SK-N-SH (cell line): ENCODE data around the gene ATP5F1A. TPM values are rescaled to one million over a fixed set of nuclear protein-coding genes. Genes with fewer than 3 reads are reported as not detected.

ENCODE experiments used
- CTCF ChIA-PET: fragments of 300-600, 350-600 bp; formaldehyde crosslinking; extraction: SDS; loops from one replicate; lab custom pipeline; 2021; lab: Yijun Ruan, JAX
- POLR2A ChIA-PET: fragments of 350-600 bp; sonication (Branson Sonifier 250); formaldehyde crosslinking; extraction: SDS; loops from one replicate; lab custom pipeline; 2020; ENCODE audit warnings: antibody characterized with exemption, inconsistent platforms; lab: Yijun Ruan, JAX
- DNase-seq: peaks from one replicate; pipeline ENCODE4 v3.0.0; 2012
- H2AFZ ChIP-seq: fragments of 200-600 bp; sonication (generic); 2 replicates; pipeline ENCODE4 v1.8.1; 2016; ENCODE audit warnings: antibody characterized with exemption, mild to moderate bottlenecking, low read depth
- H3F3A ChIP-seq: fragments of 200-600 bp; sonication (generic); replicated peaks from 2 replicates; pipeline ENCODE3; 2016; ENCODE audit warnings: antibody characterized with exemption, mild to moderate bottlenecking; ENCODE audit not compliant: insufficient read depth
- H3K27ac ChIP-seq, 2 experiments: fragments of 200-500 bp in 1 of 2; fragments of 200-600 bp in 1 of 2; sonication (Bioruptor generic) in 1 of 2; sonication (generic), shearing (Covaris generic) in 1 of 2; 2 replicates each; pipeline versions ENCODE4 v1.5.1 to v1.6.1; 2014 to 2016; ENCODE audit warnings: low read depth in 2 of 2, inconsistent platforms in 1 of 2, low read length in 1 of 2, mild to moderate bottlenecking in 1 of 2, mixed read lengths in 1 of 2
- H3K27me3 ChIP-seq: fragments of 200-600 bp; sonication (generic), shearing (Covaris generic); 2 replicates; pipeline ENCODE4 v1.6.1; 2016; ENCODE audit warnings: mixed run types; ENCODE audit not compliant: insufficient read depth
- H3K36me3 ChIP-seq, 2 experiments: fragments of 200-500 bp in 1 of 2; fragments of 200-600 bp in 1 of 2; sonication (Bioruptor generic) in 1 of 2; sonication (generic) in 1 of 2; replicated peaks in 1 of 2; 2 replicates each; pipeline versions ENCODE3 to v1.5.1; 2014 to 2016; ENCODE audit warnings: low read length in 1 of 2, mild to moderate bottlenecking in 1 of 2; ENCODE audit not compliant: insufficient read depth in 2 of 2, control insufficient read depth in 1 of 2
- H3K4me1 ChIP-seq, 2 experiments: fragments of 200-500 bp in 1 of 2; fragments of 200-600 bp in 1 of 2; sonication (Bioruptor generic) in 1 of 2; sonication (generic), shearing (Covaris generic) in 1 of 2; 2 replicates each; pipeline versions ENCODE4 v1.5.1 to v1.6.1; 2014 to 2016; ENCODE audit warnings: low read depth in 1 of 2, low read length in 1 of 2, mixed run types in 1 of 2; ENCODE audit not compliant: insufficient read depth in 2 of 2, control insufficient read depth in 1 of 2
- H3K4me2 ChIP-seq: fragments of 200-600 bp; sonication (generic), shearing (Covaris generic); 2 replicates; pipeline ENCODE4 v1.6.1; 2017; ENCODE audit warnings: mixed run types
- H3K4me3 ChIP-seq, 2 experiments: fragments of 200-500 bp in 1 of 2; fragments of 200-600 bp in 1 of 2; sonication (Bioruptor generic) in 1 of 2; sonication (generic), shearing (Covaris generic) in 1 of 2; 2 replicates each; pipeline versions ENCODE4 v1.5.1 to v1.8.1; 2014 to 2016; ENCODE audit warnings: low read depth in 2 of 2, inconsistent platforms in 1 of 2, low read length in 1 of 2, mild to moderate bottlenecking in 1 of 2, mixed read lengths in 1 of 2, moderate library complexity in 1 of 2
- H3K79me2 ChIP-seq: fragments of 200-600 bp; sonication (generic); 2 replicates; pipeline ENCODE4 v1.8.1; 2017; ENCODE audit warnings: mild to moderate bottlenecking; ENCODE audit not compliant: insufficient read depth
- H3K9ac ChIP-seq: fragments of 200-600 bp; sonication (generic); 2 replicates; pipeline ENCODE4 v1.6.1; 2017; ENCODE audit warnings: mixed run types
- H3K9me2 ChIP-seq: fragments of 200-600 bp; sonication (generic); 2 replicates; pipeline ENCODE4 v1.6.1; 2017; ENCODE audit warnings: mixed run types
- H3K9me3 ChIP-seq: fragments of 200-600 bp; sonication (generic); 2 replicates; pipeline ENCODE4 v1.6.1; 2017; ENCODE audit warnings: mixed run types, mild to moderate bottlenecking, moderate library complexity
- H4K20me1 ChIP-seq: fragments of 200-600 bp; sonication (generic); 2 replicates; pipeline ENCODE4 v1.6.1; 2017; ENCODE audit warnings: mild to moderate bottlenecking, mixed run types; ENCODE audit not compliant: insufficient read depth
- ELF1 ChIP-seq: IDR thresholded peaks from 2 replicates; pipeline ENCODE4 v1.4.0; 2012
- EP300 ChIP-seq, 2 experiments: IDR thresholded peaks; 2 replicates each; pipeline versions ENCODE4 v1.4.0 to v1.6.1; 2012; ENCODE audit warnings: borderline replicate concordance in 1 of 2, low read depth in 1 of 2, low read length in 1 of 2
- FOSL2 ChIP-seq: IDR thresholded peaks from 2 replicates; pipeline ENCODE4 v1.4.0; 2012; ENCODE audit warnings: low read depth, mild to moderate bottlenecking, moderate library complexity, borderline replicate concordance
- FOXM1 ChIP-seq: IDR thresholded peaks from 2 replicates; pipeline ENCODE4 v1.4.0; 2012; ENCODE audit warnings: low read depth, mild to moderate bottlenecking
- GABPA ChIP-seq: IDR thresholded peaks from 2 replicates; pipeline ENCODE4 v1.4.0; 2012; ENCODE audit warnings: low read depth, mild to moderate bottlenecking
- MEF2A ChIP-seq: IDR thresholded peaks from 2 replicates; pipeline ENCODE4 v1.4.0; 2012; ENCODE audit warnings: low read depth, borderline replicate concordance
- MXI1 ChIP-seq: IDR thresholded peaks from 2 replicates; pipeline ENCODE4 v1.6.1; 2012; ENCODE audit warnings: mild to moderate bottlenecking, low read depth, low read length, improper control_type of control experiment
- NFIC ChIP-seq: IDR thresholded peaks from 2 replicates; pipeline ENCODE4 v1.4.0; 2012; ENCODE audit warnings: borderline replicate concordance
- RAD21 ChIP-seq: IDR thresholded peaks from 2 replicates; pipeline ENCODE4 v1.6.1; 2012; ENCODE audit warnings: mild to moderate bottlenecking, low read length
- RXRA ChIP-seq: IDR thresholded peaks from 2 replicates; pipeline ENCODE4 v1.4.0; 2012; ENCODE audit warnings: low read depth, mild to moderate bottlenecking, borderline replicate concordance
- SIN3A ChIP-seq: IDR thresholded peaks from 2 replicates; pipeline ENCODE4 v1.6.1; 2012; ENCODE audit warnings: low read depth, mild to moderate bottlenecking, low read length, moderate library complexity, borderline replicate concordance
- SMC3 ChIP-seq: IDR thresholded peaks from 2 replicates; pipeline ENCODE4 v1.6.1; 2012; ENCODE audit warnings: low read depth, low read length, improper control_type of control experiment
- TEAD4 ChIP-seq: IDR thresholded peaks from 2 replicates; pipeline ENCODE4 v1.4.0; 2012; ENCODE audit warnings: mild to moderate bottlenecking, borderline replicate concordance; ENCODE audit not compliant: insufficient read depth
- WGBS: methylation state at CpG from one replicate; pipeline ENCODE4 v1.1.6; 2017; ENCODE audit warnings: low lambda C conversion rate; 5-methylcytosine and 5-hydroxymethylcytosine counted together
- polyA plus RNA-seq, 3 experiments: library from polyadenylated mRNA; depleted of rRNA; stranded (reverse); fragments of >200 nt; gene quantifications; 2 replicates each; pipeline ENCODE4 v1.2.3, GENCODE V29; 2012
- small RNA-seq, 7 experiments: library from RNA; depleted of rRNA; stranded (forward); fragments of <200 nt; gene quantifications; one replicate each; pipeline ENCODE3, GENCODE V24; 2012
- TF ChIP-seq, protein P1 (sequence below): fragments of 150-350 bp; IDR thresholded peaks from 2 replicates; pipeline ENCODE4 v1.6.1; 2017; ENCODE audit warnings: antibody characterized with exemption, low read length, low read depth, borderline replicate concordance

ATP5F1A gene
- polyA plus RNA-seq, 1 of the 3 experiments (the other 2 are of a cell fraction) = 610 TPM

DNA sequence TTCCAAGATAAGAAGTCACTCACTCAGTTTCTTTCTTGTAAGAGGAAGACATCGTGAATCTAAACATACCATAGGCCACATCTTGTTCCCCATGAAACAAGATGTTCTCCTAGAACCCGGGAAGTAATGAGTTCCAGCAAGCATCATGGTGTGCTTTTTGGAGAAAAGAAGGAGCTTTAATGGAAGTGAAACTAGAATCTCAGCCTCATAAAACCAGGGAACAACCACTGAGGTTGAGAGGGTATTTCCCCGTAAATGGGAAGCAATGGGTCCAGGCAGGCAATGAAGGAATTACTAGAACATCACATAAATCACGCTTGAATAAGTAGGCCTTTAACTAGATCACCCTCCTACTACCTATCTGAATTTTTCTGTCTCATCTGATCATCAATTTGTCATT is 66.4 kb downstream of the ATP5F1A start:
- Histone ChIP-seq H3K4me2 (no peak overlapping the region), H3F3A (peaks cover 5% of the 10 kb centered on the region), H3K79me2 (no peaks in the 10 kb centered on the region), H3K4me1 (peaks cover 3 to 13% of the 10 kb centered on the region in 2 experiments; a peak in 2 of 4 replicates), H3K27ac (no peak overlapping the region), H3K9me2 (no peaks in the 10 kb centered on the region), H3K27me3 (no peaks in the 10 kb centered on the region), H3K4me3 (no peak overlapping the region), H3K9me3 (no peaks in the 10 kb centered on the region), H3K9ac (no peak overlapping the region), H4K20me1 (no peaks in the 10 kb centered on the region), H2AFZ (no peak overlapping the region), H3K36me3 (peaks cover 0 to 8% of the 10 kb centered on the region in 2 experiments)
- ChIA-PET POLR2A (no interaction called here), CTCF (no interaction called here)
- TF ChIP-seq MEF2A (no peak), RAD21 (no peak), FOXM1 (no peak), RXRA (no peak), ELF1 (no peak), NFIC (no peak), GABPA (no peak), FOSL2 (no peak), EP300 (IDR thresholded peaks at IDR 0.05; ENCODE audit: borderline replicate concordance in 1 of 2, low read depth in 1 of 2, low read length in 1 of 2) (no peak), SMC3 (no peak), TEAD4 (no peak), SIN3A (no peak), MXI1 (no peak)
- TF ChIP-seq, protein P1, sequence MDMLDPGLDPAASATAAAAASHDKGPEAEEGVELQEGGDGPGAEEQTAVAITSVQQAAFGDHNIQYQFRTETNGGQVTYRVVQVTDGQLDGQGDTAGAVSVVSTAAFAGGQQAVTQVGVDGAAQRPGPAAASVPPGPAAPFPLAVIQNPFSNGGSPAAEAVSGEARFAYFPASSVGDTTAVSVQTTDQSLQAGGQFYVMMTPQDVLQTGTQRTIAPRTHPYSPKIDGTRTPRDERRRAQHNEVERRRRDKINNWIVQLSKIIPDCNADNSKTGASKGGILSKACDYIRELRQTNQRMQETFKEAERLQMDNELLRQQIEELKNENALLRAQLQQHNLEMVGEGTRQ = no peak
- no peak for DNase-seq
- 73% methylated on average over 4 of the region's 4 CpGs for WGBS

Small RNAs within 50 kb of the gene (small RNA-seq; reads per million reads assigned to genes)
- gene RNU6-1278P (0 to 0.10 (median 0) reads per million in 7 experiments), gene RNY4P37 (0 reads per million in 7 experiments)

Other genes with a start within 250 kb of the ATP5F1A start
- gene EPG5, start 131.0 kb downstream of the ATP5F1A start, polyA plus RNA-seq (2012; rRNA removed) = 13.6 and 18.9 TPM in 2 replicates
- gene PSTPIP2, start 26.0 kb downstream of the ATP5F1A start, polyA plus RNA-seq (2012; rRNA removed) = 9.5 and 9.8 TPM in 2 replicates
- 40.9 and 55.2 TPM in 2 replicates for gene HAUS1, start 6.1 kb upstream of the ATP5F1A start, polyA plus RNA-seq (2012; rRNA removed)